ENCODE results near the gene GPATCH3. TPM values are rescaled to one million over a fixed set of nuclear protein-coding genes. Genes with fewer than 3 reads are reported as not detected.

The GPATCH3 gene
- total RNA-seq, 1 donor from 2014 or later: 7.9 TPM

DNA sequence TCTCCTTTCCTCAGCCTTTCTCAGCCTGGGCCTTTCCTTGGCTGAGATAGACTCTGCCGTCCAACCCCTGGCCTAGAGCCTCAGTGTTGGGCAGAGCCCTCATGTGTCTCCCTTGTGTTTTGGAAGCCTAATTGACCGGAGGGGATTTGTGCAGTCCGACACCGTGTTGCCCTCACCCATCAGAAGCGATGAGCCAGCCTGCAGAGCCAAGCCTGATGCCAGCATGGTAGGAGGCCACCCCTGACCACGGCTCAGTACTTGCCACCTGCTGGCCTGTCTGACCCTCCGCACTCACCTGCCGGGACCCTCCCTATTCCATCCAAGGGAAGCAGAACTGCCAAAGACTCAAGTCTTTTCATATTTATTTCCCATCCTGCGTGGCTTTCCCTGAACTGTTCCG is 46.7 kb downstream of the GPATCH3 start:
- intact Hi-C loops (cut with micrococcal nuclease): no loop called here
- TF ChIP-seq, protein P1, sequence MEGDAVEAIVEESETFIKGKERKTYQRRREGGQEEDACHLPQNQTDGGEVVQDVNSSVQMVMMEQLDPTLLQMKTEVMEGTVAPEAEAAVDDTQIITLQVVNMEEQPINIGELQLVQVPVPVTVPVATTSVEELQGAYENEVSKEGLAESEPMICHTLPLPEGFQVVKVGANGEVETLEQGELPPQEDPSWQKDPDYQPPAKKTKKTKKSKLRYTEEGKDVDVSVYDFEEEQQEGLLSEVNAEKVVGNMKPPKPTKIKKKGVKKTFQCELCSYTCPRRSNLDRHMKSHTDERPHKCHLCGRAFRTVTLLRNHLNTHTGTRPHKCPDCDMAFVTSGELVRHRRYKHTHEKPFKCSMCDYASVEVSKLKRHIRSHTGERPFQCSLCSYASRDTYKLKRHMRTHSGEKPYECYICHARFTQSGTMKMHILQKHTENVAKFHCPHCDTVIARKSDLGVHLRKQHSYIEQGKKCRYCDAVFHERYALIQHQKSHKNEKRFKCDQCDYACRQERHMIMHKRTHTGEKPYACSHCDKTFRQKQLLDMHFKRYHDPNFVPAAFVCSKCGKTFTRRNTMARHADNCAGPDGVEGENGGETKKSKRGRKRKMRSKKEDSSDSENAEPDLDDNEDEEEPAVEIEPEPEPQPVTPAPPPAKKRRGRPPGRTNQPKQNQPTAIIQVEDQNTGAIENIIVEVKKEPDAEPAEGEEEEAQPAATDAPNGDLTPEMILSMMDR (IDR thresholded peaks at IDR 0.05; ENCODE audit: borderline replicate concordance): no peak
- H3K27me3 ChIP-seq (ENCODE audit: low read depth): no peaks in the 10 kb centered on the region
- no peak for DNase-seq
- H3K36me3 ChIP-seq: peaks cover 84% of the 10 kb centered on the region
- no peak overlapping the region for H3K27ac ChIP-seq (replicated peaks)
- no peaks in the 10 kb centered on the region for H3K9me3 ChIP-seq (replicated peaks)
- H3K4me3 ChIP-seq: no peak overlapping the region
- H3K4me1 ChIP-seq: peaks cover 6% of the 10 kb centered on the region

DNA sequence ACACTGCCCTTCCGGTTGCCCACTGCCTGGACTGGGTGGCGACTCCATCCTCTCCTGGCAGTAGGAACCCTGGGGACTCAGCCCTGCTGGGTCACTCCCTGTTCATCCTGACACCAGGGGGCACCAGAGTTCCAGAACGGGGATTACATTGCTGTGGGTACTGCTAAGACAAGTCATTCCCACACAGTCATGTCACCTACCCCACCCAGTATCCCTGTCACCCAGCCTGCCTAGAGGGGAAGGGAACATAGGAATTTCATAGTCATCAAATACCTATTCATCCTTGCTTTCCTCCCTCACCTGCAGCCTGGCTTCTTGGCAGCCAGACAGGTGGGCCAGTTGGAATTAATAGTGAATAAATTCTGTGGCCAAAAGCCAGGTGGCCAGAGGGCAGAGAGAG is 47.1 kb downstream of the GPATCH3 start:
- H3K9me3 ChIP-seq (replicated peaks): no peaks in the 10 kb centered on the region
- peaks cover 88% of the 10 kb centered on the region for H3K36me3 ChIP-seq
- H3K4me1 ChIP-seq: peaks cover 6% of the 10 kb centered on the region
- DNase-seq: peak; percentile 81
- H3K27me3 ChIP-seq (ENCODE audit: low read depth): no peaks in the 10 kb centered on the region
- no peak overlapping the region for H3K27ac ChIP-seq (replicated peaks)
- intact Hi-C loops (cut with micrococcal nuclease): no loop called here
- no peak overlapping the region for H3K4me3 ChIP-seq
- TF ChIP-seq, protein P1 (IDR thresholded peaks at IDR 0.05; ENCODE audit: borderline replicate concordance): peak; percentile 84

- Histone ChIP-seq H3K36me3 (peaks cover 92% of the 10 kb centered on the region), H3K9me3 (replicated peaks) (no peaks in the 10 kb centered on the region), H3K27ac (replicated peaks) (no peak overlapping the region), H3K4me3 (no peak overlapping the region), H3K4me1 (peaks cover 6% of the 10 kb centered on the region), H3K27me3 (ENCODE audit: low read depth) (no peaks in the 10 kb centered on the region)
- DNase-seq: no peak
- intact Hi-C loops (cut with micrococcal nuclease): no loop called here
- TF ChIP-seq, protein P1 (IDR thresholded peaks at IDR 0.05; ENCODE audit: borderline replicate concordance): no peak
These were observed 47.6 kb downstream of the GPATCH3 start for GRCh38 chr1:26852701-26853100.

GRCh38 chr1:26851106-26851684 is 49.1 kb downstream of the GPATCH3 start:
- H3K9me3 ChIP-seq (replicated peaks): no peaks in the 10 kb centered on the region
- TF ChIP-seq, protein P1 (IDR thresholded peaks at IDR 0.05; ENCODE audit: borderline replicate concordance): no peak
- H3K36me3 ChIP-seq: peaks cover 95% of the 10 kb centered on the region
- intact Hi-C loops (cut with micrococcal nuclease): no loop called here
- DNase-seq: no peak
- peaks cover 6% of the 10 kb centered on the region for H3K4me1 ChIP-seq
- H3K27ac ChIP-seq (replicated peaks): no peak overlapping the region
- no peak overlapping the region for H3K4me3 ChIP-seq
- H3K27me3 ChIP-seq (ENCODE audit: low read depth): no peaks in the 10 kb centered on the region

GRCh38 chr1:26848941-26849774 is 51.1 kb downstream of the GPATCH3 start:
- no peak for DNase-seq
- intact Hi-C loops (cut with micrococcal nuclease): no loop called here
- peaks cover 74% of the 10 kb centered on the region for H3K36me3 ChIP-seq
- no peaks in the 10 kb centered on the region for H3K27me3 ChIP-seq (ENCODE audit: low read depth)
- TF ChIP-seq, protein P1 (IDR thresholded peaks at IDR 0.05; ENCODE audit: borderline replicate concordance): no peak
- H3K9me3 ChIP-seq (replicated peaks): no peaks in the 10 kb centered on the region
- H3K4me3 ChIP-seq: no peak overlapping the region
- H3K4me1 ChIP-seq: peaks cover 6% of the 10 kb centered on the region
- no peak overlapping the region for H3K27ac ChIP-seq (replicated peaks)

Data from left ventricle myocardium inferior (tissue), 1 donor.